OCI-LY3 (cell line): ENCODE measurements around the gene CTF1.
"Not testable (repeated sequence)": the region's sequence is repeated elsewhere in the genome, so short reads cannot be mapped to it uniquely, and the experiment has no call there.

Source experiments
- CTCF ChIP-seq: fragments of 200-600, 300-600 bp; sonication (generic); IDR thresholded peaks from 2 replicates; pipeline ENCODE4 v1.5.1; 2014; ENCODE audit warnings: antibody characterized with exemption, low read length, low read depth
- EZH2phosphoT487 ChIP-seq: fragments of 200-600 bp; shearing (Covaris generic); IDR thresholded peaks from 2 replicates; pipeline ENCODE4 v1.6.1; 2018; ENCODE audit warnings: antibody characterized with exemption, mixed run types, low read depth

- not testable (repeated sequence) for TF ChIP-seq CTCF, EZH2phosphoT487
Measured at GRCh38 chr16:30860729-30861128, 35.7 kb upstream of the CTF1 start.
